ENCODE data around the gene PDZD7. TPM values are rescaled to one million over a fixed set of nuclear protein-coding genes. Genes with fewer than 3 reads are reported as not detected.

PDZD7 gene
- total RNA-seq, 1 experiment from 2014 or later, result 1.8 TPM

DNA sequence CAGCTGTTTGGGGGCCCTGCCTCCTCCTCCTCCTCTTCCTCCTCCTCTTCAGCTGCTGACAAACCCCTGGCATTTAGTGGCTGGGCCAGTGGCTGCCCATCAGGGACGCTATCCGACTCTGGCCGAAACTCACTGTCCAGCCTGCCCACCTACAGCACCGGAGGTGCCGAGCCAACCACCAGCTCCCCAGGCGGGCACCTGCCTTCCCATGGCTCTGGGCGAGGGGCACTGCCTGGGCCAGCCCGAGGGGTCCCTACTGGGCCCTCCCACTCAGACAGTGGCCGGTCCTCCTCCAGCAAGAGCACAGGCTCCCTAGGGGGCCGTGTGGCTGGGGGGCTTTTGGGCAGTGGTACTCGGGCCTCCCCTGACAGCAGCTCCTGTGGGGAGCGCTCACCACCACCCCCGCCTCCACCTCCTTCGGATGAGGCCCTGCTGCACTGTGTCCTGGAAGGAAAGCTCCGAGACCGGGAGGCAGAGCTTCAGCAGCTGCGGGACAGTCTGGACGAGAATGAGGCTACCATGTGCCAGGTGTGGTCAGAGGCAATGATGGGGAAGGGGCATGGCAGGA is 27.2 kb downstream of the PDZD7 start:
- CTCF ChIA-PET, result interaction anchor here (0.7 to 1.7 kb wide), 2 partner anchors 11 to 46 kb away, joined by 3 to 4 read pairs; no protein-coding TSS in a partner anchor
- DNase-seq (ENCODE audit: low read depth, low spot score), result no peak
- intact Hi-C loops (cut with micrococcal nuclease; ENCODE audit: unreplicated experiment), result no loop called here
- Histone ChIP-seq H3K9me3 (ENCODE audit: control insufficient read depth, insufficient read depth, low read depth, low read length) (no peaks in the 10 kb centered on the region), H3K27ac (ENCODE audit: low read length) (no peak overlapping the region), H3K27me3 (ENCODE audit: control insufficient read depth, insufficient read depth, low read length) (no peaks in the 10 kb centered on the region), H3K4me1 (ENCODE audit: control insufficient read depth, insufficient read depth, low read length) (peaks cover 21% of the 10 kb centered on the region), H3K4me3 (ENCODE audit: low read depth in 2 of 2, low read length in 2 of 2) (no peak overlapping the region), H3K36me3 (ENCODE audit: control insufficient read depth, insufficient read depth, low read length) (peaks cover 5% of the 10 kb centered on the region; the same call in 1 of the 2 replicates)
- in situ Hi-C loops (cut with HindIII; ENCODE audit: low pct_unique_long_range_greater_than_20kb, low sequenced_read_pairs), result no loop called here
- BruUV-seq (replicated peaks), result no TSS peak
- TF ChIP-seq SIN3A (IDR thresholded peaks at IDR 0.05; ENCODE audit: borderline replicate concordance, insufficient read depth, low read depth, low read length) (no peak), TCF7L2 (IDR thresholded peaks at IDR 0.05; ENCODE audit: low read depth, low read length) (no peak), POLR2AphosphoS5 (IDR thresholded peaks at IDR 0.05; ENCODE audit: low read depth, low read length) (no peak)
- TF ChIP-seq, protein P1, sequence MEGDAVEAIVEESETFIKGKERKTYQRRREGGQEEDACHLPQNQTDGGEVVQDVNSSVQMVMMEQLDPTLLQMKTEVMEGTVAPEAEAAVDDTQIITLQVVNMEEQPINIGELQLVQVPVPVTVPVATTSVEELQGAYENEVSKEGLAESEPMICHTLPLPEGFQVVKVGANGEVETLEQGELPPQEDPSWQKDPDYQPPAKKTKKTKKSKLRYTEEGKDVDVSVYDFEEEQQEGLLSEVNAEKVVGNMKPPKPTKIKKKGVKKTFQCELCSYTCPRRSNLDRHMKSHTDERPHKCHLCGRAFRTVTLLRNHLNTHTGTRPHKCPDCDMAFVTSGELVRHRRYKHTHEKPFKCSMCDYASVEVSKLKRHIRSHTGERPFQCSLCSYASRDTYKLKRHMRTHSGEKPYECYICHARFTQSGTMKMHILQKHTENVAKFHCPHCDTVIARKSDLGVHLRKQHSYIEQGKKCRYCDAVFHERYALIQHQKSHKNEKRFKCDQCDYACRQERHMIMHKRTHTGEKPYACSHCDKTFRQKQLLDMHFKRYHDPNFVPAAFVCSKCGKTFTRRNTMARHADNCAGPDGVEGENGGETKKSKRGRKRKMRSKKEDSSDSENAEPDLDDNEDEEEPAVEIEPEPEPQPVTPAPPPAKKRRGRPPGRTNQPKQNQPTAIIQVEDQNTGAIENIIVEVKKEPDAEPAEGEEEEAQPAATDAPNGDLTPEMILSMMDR (IDR thresholded peaks at IDR 0.05), result no peak
- TF ChIP-seq, protein P2, sequence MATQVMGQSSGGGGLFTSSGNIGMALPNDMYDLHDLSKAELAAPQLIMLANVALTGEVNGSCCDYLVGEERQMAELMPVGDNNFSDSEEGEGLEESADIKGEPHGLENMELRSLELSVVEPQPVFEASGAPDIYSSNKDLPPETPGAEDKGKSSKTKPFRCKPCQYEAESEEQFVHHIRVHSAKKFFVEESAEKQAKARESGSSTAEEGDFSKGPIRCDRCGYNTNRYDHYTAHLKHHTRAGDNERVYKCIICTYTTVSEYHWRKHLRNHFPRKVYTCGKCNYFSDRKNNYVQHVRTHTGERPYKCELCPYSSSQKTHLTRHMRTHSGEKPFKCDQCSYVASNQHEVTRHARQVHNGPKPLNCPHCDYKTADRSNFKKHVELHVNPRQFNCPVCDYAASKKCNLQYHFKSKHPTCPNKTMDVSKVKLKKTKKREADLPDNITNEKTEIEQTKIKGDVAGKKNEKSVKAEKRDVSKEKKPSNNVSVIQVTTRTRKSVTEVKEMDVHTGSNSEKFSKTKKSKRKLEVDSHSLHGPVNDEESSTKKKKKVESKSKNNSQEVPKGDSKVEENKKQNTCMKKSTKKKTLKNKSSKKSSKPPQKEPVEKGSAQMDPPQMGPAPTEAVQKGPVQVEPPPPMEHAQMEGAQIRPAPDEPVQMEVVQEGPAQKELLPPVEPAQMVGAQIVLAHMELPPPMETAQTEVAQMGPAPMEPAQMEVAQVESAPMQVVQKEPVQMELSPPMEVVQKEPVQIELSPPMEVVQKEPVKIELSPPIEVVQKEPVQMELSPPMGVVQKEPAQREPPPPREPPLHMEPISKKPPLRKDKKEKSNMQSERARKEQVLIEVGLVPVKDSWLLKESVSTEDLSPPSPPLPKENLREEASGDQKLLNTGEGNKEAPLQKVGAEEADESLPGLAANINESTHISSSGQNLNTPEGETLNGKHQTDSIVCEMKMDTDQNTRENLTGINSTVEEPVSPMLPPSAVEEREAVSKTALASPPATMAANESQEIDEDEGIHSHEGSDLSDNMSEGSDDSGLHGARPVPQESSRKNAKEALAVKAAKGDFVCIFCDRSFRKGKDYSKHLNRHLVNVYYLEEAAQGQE (IDR thresholded peaks at IDR 0.05; ENCODE audit: insufficient read depth in 1 of 2, low read depth in 2 of 2, low read length in 1 of 2), result no peak
- ATAC-seq, result no peak
- POLR2A ChIA-PET, result no interaction called here

GRCh38 chr10:101002456-101002855 is 28.5 kb downstream of the PDZD7 start:
- Histone ChIP-seq H3K4me1 (ENCODE audit: control insufficient read depth, insufficient read depth, low read length) (peaks cover 27% of the 10 kb centered on the region), H3K36me3 (ENCODE audit: control insufficient read depth, insufficient read depth, low read length) (peaks cover 5% of the 10 kb centered on the region; the same call in 1 of the 2 replicates), H3K27ac (ENCODE audit: low read length) (no peak overlapping the region), H3K4me3 (ENCODE audit: low read depth in 2 of 2, low read length in 2 of 2) (no peak overlapping the region), H3K27me3 (ENCODE audit: control insufficient read depth, insufficient read depth, low read length) (no peaks in the 10 kb centered on the region), H3K9me3 (ENCODE audit: control insufficient read depth, insufficient read depth, low read depth, low read length) (no peaks in the 10 kb centered on the region)
- CTCF ChIA-PET, result interaction anchor here (1.0 to 1.7 kb wide), 2 partner anchors 9 to 12 kb away, joined by 3 to 4 read pairs; no protein-coding TSS in a partner anchor
- ATAC-seq (no peak), DNase-seq (ENCODE audit: low read depth, low spot score) (no peak)
- in situ Hi-C loops (cut with HindIII; ENCODE audit: low pct_unique_long_range_greater_than_20kb, low sequenced_read_pairs) (no loop called here), intact Hi-C loops (cut with micrococcal nuclease; ENCODE audit: unreplicated experiment) (no loop called here)
- no TSS peak for BruUV-seq (replicated peaks)
- POLR2A ChIA-PET, result interaction anchor here (0.6 kb wide), 1 partner anchor 15 kb away, joined by 14 read pairs; no protein-coding TSS in a partner anchor
- TF ChIP-seq POLR2AphosphoS5 (IDR thresholded peaks at IDR 0.05; ENCODE audit: low read depth, low read length), result no peak
- TF ChIP-seq, protein P2 (IDR thresholded peaks at IDR 0.05; ENCODE audit: insufficient read depth in 1 of 2, low read depth in 2 of 2, low read length in 1 of 2), result no peak
- TF ChIP-seq, protein P1 (IDR thresholded peaks at IDR 0.05), result no peak
- TF ChIP-seq TCF7L2 (IDR thresholded peaks at IDR 0.05; ENCODE audit: low read depth, low read length), result no peak
- no peak for TF ChIP-seq SIN3A (IDR thresholded peaks at IDR 0.05; ENCODE audit: borderline replicate concordance, insufficient read depth, low read depth, low read length)
